ENCODE data around the gene MYOG. TPM values are rescaled to one million over a fixed set of nuclear protein-coding genes. Genes with fewer than 3 reads are reported as not detected.

Gene MYOG
- total and polyA plus RNA-seq, 8 donors, result 0.13 TPM; not detected in 7

- H3K36me3 ChIP-seq, result no peaks in the 10 kb centered on the region
- H3K27me3 ChIP-seq, result peaks cover 0 to 86% of the 10 kb centered on the region in 2 donors
- intact Hi-C loops (cut with DNase I), result no loop called here
- no peaks in the 10 kb centered on the region for H3K9me3 ChIP-seq
- H3K4me1 ChIP-seq, result peaks cover 36 to 44% of the 10 kb centered on the region in 2 donors
- TF ChIP-seq, protein P1, sequence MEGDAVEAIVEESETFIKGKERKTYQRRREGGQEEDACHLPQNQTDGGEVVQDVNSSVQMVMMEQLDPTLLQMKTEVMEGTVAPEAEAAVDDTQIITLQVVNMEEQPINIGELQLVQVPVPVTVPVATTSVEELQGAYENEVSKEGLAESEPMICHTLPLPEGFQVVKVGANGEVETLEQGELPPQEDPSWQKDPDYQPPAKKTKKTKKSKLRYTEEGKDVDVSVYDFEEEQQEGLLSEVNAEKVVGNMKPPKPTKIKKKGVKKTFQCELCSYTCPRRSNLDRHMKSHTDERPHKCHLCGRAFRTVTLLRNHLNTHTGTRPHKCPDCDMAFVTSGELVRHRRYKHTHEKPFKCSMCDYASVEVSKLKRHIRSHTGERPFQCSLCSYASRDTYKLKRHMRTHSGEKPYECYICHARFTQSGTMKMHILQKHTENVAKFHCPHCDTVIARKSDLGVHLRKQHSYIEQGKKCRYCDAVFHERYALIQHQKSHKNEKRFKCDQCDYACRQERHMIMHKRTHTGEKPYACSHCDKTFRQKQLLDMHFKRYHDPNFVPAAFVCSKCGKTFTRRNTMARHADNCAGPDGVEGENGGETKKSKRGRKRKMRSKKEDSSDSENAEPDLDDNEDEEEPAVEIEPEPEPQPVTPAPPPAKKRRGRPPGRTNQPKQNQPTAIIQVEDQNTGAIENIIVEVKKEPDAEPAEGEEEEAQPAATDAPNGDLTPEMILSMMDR (IDR thresholded peaks at IDR 0.05), result no peak
- DNase-seq (peak in 1 of 4 donors; percentile 64), ATAC-seq (peak; percentile 30)
- H3K27ac ChIP-seq, result no peak overlapping the region
- no peak overlapping the region for H3K4me3 ChIP-seq
Observed at GRCh38 chr1:203129501-203130231, 43.9 kb upstream of the MYOG start.

GRCh38 chr1:203128716-203129500, 43.1 kb upstream of the MYOG start:
- Histone ChIP-seq H3K27me3 (peaks cover 0 to 87% of the 10 kb centered on the region in 2 donors), H3K4me3 (peak overlapping the region in 1 of 2 donors; percentile 17), H3K36me3 (no peaks in the 10 kb centered on the region), H3K27ac (no peak overlapping the region), H3K9me3 (no peaks in the 10 kb centered on the region), H3K4me1 (peaks cover 30 to 44% of the 10 kb centered on the region in 2 donors)
- intact Hi-C loops (cut with DNase I), result no loop called here
- TF ChIP-seq, protein P1 (IDR thresholded peaks at IDR 0.05), result no peak
- DNase-seq, result no peak
- no peak for ATAC-seq

DNA sequence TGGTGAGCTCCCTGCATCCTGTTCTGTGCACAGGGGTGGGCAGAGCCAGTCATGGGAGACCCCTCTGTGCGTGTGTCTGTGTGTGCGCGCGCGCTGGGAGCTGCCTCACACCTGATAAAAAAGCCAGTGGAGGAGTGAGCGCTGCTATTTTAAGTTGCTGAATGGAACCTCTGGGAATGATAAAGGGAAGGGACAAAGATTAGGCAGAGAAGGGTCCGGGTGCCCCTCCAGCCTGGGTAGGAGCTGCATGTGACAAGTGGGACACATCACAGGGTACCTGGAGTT, 42.6 kb upstream of the MYOG start:
- TF ChIP-seq, protein P1 (IDR thresholded peaks at IDR 0.05), result no peak
- peak overlapping the region; percentile 17 to 34 for H3K4me3 ChIP-seq
- DNase-seq (no peak), ATAC-seq (no peak)
- no peaks in the 10 kb centered on the region for H3K36me3 ChIP-seq
- peaks cover 0 to 87% of the 10 kb centered on the region in 2 donors for H3K27me3 ChIP-seq
- intact Hi-C loops (cut with DNase I), result no loop called here
- H3K4me1 ChIP-seq, result peaks cover 30 to 44% of the 10 kb centered on the region in 2 donors
- H3K9me3 ChIP-seq, result no peaks in the 10 kb centered on the region
- H3K27ac ChIP-seq, result no peak overlapping the region

- TF ChIP-seq, protein P1 (IDR thresholded peaks at IDR 0.05), result no peak
- peak within 1 kb of the TSS; percentile 17 to 34 for H3K4me3 ChIP-seq
- H3K36me3 ChIP-seq, result no peaks in the 10 kb centered on the region
- ATAC-seq, result peak; percentile 93
- no peaks in the 10 kb centered on the region for H3K9me3 ChIP-seq
- H3K4me1 ChIP-seq, result peaks cover 30 to 44% of the 10 kb centered on the region in 2 donors
- DNase-seq, result peak in 3 of 4 donors; percentile 63 to 86 (median 70)
- H3K27ac ChIP-seq, result no peak within 1 kb of the TSS
- peaks cover 0 to 90% of the 10 kb centered on the region in 2 donors for H3K27me3 ChIP-seq
- intact Hi-C loops (cut with DNase I), result no loop called here
Observed at GRCh38 chr1:203127666-203128430, 42.0 kb upstream of the MYOG start, which contains the start of gene ADORA1. ADORA1 (plus strand) TSS chr1:203127726; CDS start chr1:203128842, 1,116 bp downstream.

All from left lung (tissue), 10 donors.